Mesenchymal stem cell (in vitro differentiated cells and primary cell): ENCODE data around the gene CTNNA3.

Experiments
- DNase-seq: peaks from one replicate; pipeline ENCODE4 v3.0.0-alpha.2; 2013
- H2AFZ ChIP-seq: one replicate; pipeline ENCODE4 v1.6.1; 2013; ENCODE audit warnings: low read depth, mild to moderate bottlenecking, control low read depth, inconsistent platforms, low read length, moderate library complexity
- H2AK5ac ChIP-seq: 2 replicates; pipeline ENCODE4 v1.6.1; 2013; ENCODE audit warnings: low read length, moderate library complexity, mild to moderate bottlenecking, inconsistent platforms; ENCODE audit not compliant: severe bottlenecking
- H2BK120ac ChIP-seq: one replicate; pipeline ENCODE4 v1.6.1; 2013; ENCODE audit warnings: low read depth, mild to moderate bottlenecking, inconsistent platforms, low read length, moderate library complexity
- H2BK12ac ChIP-seq, 2 experiments: one replicate each; pipeline ENCODE4 v1.6.1; 2013; ENCODE audit warnings: inconsistent platforms in 2 of 2, low read length in 2 of 2, mild to moderate bottlenecking in 2 of 2, moderate library complexity in 2 of 2, control low read depth in 1 of 2
- H2BK15ac ChIP-seq: one replicate; pipeline ENCODE4 v1.6.1; 2013; ENCODE audit warnings: mild to moderate bottlenecking, low read depth, inconsistent platforms; ENCODE audit not compliant: poor library complexity, severe bottlenecking
- H2BK5ac ChIP-seq: 2 replicates; pipeline ENCODE4 v1.6.1; 2013; ENCODE audit warnings: low read depth, mild to moderate bottlenecking, low read length, control low read depth, inconsistent platforms; ENCODE audit not compliant: poor library complexity, severe bottlenecking
- H3K14ac ChIP-seq, 2 experiments: one replicate each; pipeline ENCODE4 v1.6.1; 2013; ENCODE audit warnings: inconsistent platforms in 2 of 2, low read length in 2 of 2, control low read depth in 1 of 2, mild to moderate bottlenecking in 1 of 2, moderate library complexity in 1 of 2
- H3K18ac ChIP-seq, 2 experiments: one replicate each; pipeline ENCODE4 v1.6.1; 2013; ENCODE audit warnings: inconsistent platforms in 2 of 2, low read length in 2 of 2, control low read depth in 1 of 2, low read depth in 1 of 2, mild to moderate bottlenecking in 1 of 2
- H3K23ac ChIP-seq, 2 experiments: one replicate each; pipeline ENCODE4 v1.6.1; 2013; ENCODE audit warnings: inconsistent platforms in 2 of 2, low read length in 2 of 2, mild to moderate bottlenecking in 2 of 2, moderate library complexity in 2 of 2, control low read depth in 1 of 2
- H3K27ac ChIP-seq: 2 replicates; pipeline ENCODE4 v1.5.1; 2013; ENCODE audit warnings: mild to moderate bottlenecking, moderate library complexity, low read length, control low read depth, inconsistent platforms; ENCODE audit not compliant: poor library complexity, severe bottlenecking
- H3K27me3 ChIP-seq, 2 experiments: 2 replicates each; pipeline versions ENCODE4 v1.6.1 to v1.7.0; 2013; ENCODE audit warnings: low read length in 2 of 2, mild to moderate bottlenecking in 2 of 2, moderate library complexity in 2 of 2, control low read depth in 1 of 2, inconsistent platforms in 1 of 2; ENCODE audit not compliant: control insufficient read depth in 1 of 2, insufficient read depth in 1 of 2
- H3K36me3 ChIP-seq, 2 experiments: 2 replicates each; pipeline versions ENCODE4 v1.6.1 to v1.7.0; 2013; ENCODE audit warnings: low read length in 2 of 2, control low read depth in 1 of 2, inconsistent platforms in 1 of 2, low read depth in 1 of 2, mild to moderate bottlenecking in 1 of 2; ENCODE audit not compliant: insufficient read depth in 2 of 2, control insufficient read depth in 1 of 2
- H3K4ac ChIP-seq, 2 experiments: one replicate each; pipeline ENCODE4 v1.6.1; 2013; ENCODE audit warnings: inconsistent platforms in 2 of 2, low read length in 2 of 2, mild to moderate bottlenecking in 2 of 2, moderate library complexity in 2 of 2, control low read depth in 1 of 2, low read depth in 1 of 2
- H3K4me1 ChIP-seq: 2 replicates; pipeline ENCODE4 v1.6.1; 2013; ENCODE audit warnings: low read depth, low read length, control low read depth; ENCODE audit not compliant: control insufficient read depth, insufficient read depth
- H3K4me2 ChIP-seq: 2 replicates; pipeline ENCODE4 v1.6.1; 2013; ENCODE audit warnings: low read length, mild to moderate bottlenecking, inconsistent platforms; ENCODE audit not compliant: poor library complexity, severe bottlenecking
- H3K4me3 ChIP-seq, 2 experiments: 2 replicates each; pipeline versions ENCODE4 v1.5.1 to v1.7.0; 2013; ENCODE audit warnings: low read length in 2 of 2, mild to moderate bottlenecking in 2 of 2, control low read depth in 1 of 2, low read depth in 1 of 2; ENCODE audit not compliant: insufficient read depth in 1 of 2
- H3K79me1 ChIP-seq: replicated peaks from 2 replicates; pipeline ENCODE4 v1.6.1; 2013; ENCODE audit warnings: mild to moderate bottlenecking, control low read depth, low read length, inconsistent platforms; ENCODE audit not compliant: poor library complexity, severe bottlenecking
- H3K9ac ChIP-seq: 2 replicates; pipeline ENCODE4 v1.7.0; 2013; ENCODE audit warnings: mild to moderate bottlenecking, low read length, moderate library complexity
- H3K9me3 ChIP-seq: 2 replicates; pipeline ENCODE4 v1.7.0; 2013; ENCODE audit warnings: mild to moderate bottlenecking, low read length; ENCODE audit not compliant: control insufficient read depth
- H4K8ac ChIP-seq: one replicate; pipeline ENCODE4 v1.6.1; 2013; ENCODE audit warnings: inconsistent platforms, mild to moderate bottlenecking, low read length, moderate library complexity
- H4K91ac ChIP-seq: one replicate; pipeline ENCODE4 v1.6.1; 2013; ENCODE audit warnings: mild to moderate bottlenecking, low read length, inconsistent platforms
- whole genome bisulfite sequencing: methylation state at CpG from one replicate; pipeline ENCODE4 v1.1.7; 2013; ENCODE audit warnings: mixed read lengths; 5-methylcytosine and 5-hydroxymethylcytosine counted together

The CTNNA3 gene

GRCh38 chr10:67549390-67549789, 146.6 kb downstream of the CTNNA3 start:
- H3K4me1 ChIP-seq: peaks cover 6% of the 10 kb centered on the region
- H4K8ac ChIP-seq: no peak overlapping the region
- H3K4ac ChIP-seq: no peak overlapping the region
- H3K14ac ChIP-seq: no peak overlapping the region
- no peak overlapping the region for H2BK12ac ChIP-seq
- no peaks in the 10 kb centered on the region for H3K9me3 ChIP-seq
- peaks cover 0 to 3% of the 10 kb centered on the region in 2 experiments for H3K36me3 ChIP-seq
- no peak overlapping the region for H3K4me3 ChIP-seq
- H2AFZ ChIP-seq: no peak overlapping the region
- H3K4me2 ChIP-seq: peak overlapping the region; percentile 28
- peak overlapping the region; percentile 72 for H3K27ac ChIP-seq
- H3K18ac ChIP-seq: no peak overlapping the region
- no peak for DNase-seq
- H3K23ac ChIP-seq: no peak overlapping the region
- H2BK120ac ChIP-seq: no peak overlapping the region
- no peak overlapping the region for H3K9ac ChIP-seq
- WGBS: 86% methylated on average over 1 of the region's 2 CpGs
- H2BK15ac ChIP-seq: no peak overlapping the region
- H3K27me3 ChIP-seq: no peaks in the 10 kb centered on the region
- no peak overlapping the region for H4K91ac ChIP-seq
- H2AK5ac ChIP-seq: no peak overlapping the region
- H3K79me1 ChIP-seq: no peaks in the 10 kb centered on the region
- no peak overlapping the region for H2BK5ac ChIP-seq

GRCh38 chr10:67541411-67541810, 154.6 kb downstream of the CTNNA3 start:
- Histone ChIP-seq H3K4me2 (no peak overlapping the region), H4K91ac (no peak overlapping the region), H3K4me3 (no peak overlapping the region), H4K8ac (no peak overlapping the region), H2BK5ac (no peak overlapping the region), H3K4ac (no peak overlapping the region), H2AFZ (no peak overlapping the region), H2BK120ac (no peak overlapping the region), H3K27me3 (no peaks in the 10 kb centered on the region), H3K14ac (no peak overlapping the region), H2BK15ac (no peak overlapping the region), H3K79me1 (no peaks in the 10 kb centered on the region), H3K27ac (no peak overlapping the region), H3K9me3 (no peaks in the 10 kb centered on the region), H2BK12ac (no peak overlapping the region), H3K9ac (no peak overlapping the region), H3K36me3 (no peaks in the 10 kb centered on the region), H3K4me1 (no peaks in the 10 kb centered on the region), H3K18ac (no peak overlapping the region), H2AK5ac (no peak overlapping the region), H3K23ac (no peak overlapping the region)
- DNase-seq: no peak

DNA sequence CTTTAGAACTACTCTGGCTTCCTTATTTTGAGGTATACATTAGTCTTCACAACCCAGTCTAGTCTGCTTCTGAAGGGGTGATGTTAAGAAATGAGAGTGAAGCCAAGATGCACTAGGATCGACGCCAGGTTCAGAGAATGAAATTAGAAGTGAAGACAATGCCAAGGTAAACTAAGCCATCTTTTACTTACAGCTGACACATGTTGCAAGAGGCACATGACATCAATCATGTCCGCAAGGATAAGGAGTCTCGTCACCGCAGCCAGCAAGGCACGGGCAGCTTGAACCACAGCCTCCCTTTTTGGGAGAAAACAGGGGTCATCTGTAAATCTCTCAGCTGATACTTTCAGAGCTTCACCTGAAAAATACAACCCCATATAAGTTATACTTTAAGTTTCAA, 156.7 kb downstream of the CTNNA3 start:
- WGBS: 84% methylated on average over 6 of the region's 6 CpGs
- DNase-seq: no peak
- H3K4me1 ChIP-seq: no peaks in the 10 kb centered on the region
- no peak overlapping the region for H3K18ac ChIP-seq
- H3K4ac ChIP-seq: no peak overlapping the region
- no peak overlapping the region for H3K23ac ChIP-seq
- H3K36me3 ChIP-seq: no peaks in the 10 kb centered on the region
- no peak overlapping the region for H4K8ac ChIP-seq
- H2BK5ac ChIP-seq: no peak overlapping the region
- no peak overlapping the region for H3K9ac ChIP-seq
- H3K9me3 ChIP-seq: no peaks in the 10 kb centered on the region
- no peak overlapping the region for H3K4me3 ChIP-seq
- H2BK12ac ChIP-seq: no peak overlapping the region
- no peaks in the 10 kb centered on the region for H3K79me1 ChIP-seq
- no peak overlapping the region for H3K14ac ChIP-seq
- no peak overlapping the region for H4K91ac ChIP-seq
- no peaks in the 10 kb centered on the region for H3K27me3 ChIP-seq
- no peak overlapping the region for H2BK15ac ChIP-seq
- H2AK5ac ChIP-seq: no peak overlapping the region
- no peak overlapping the region for H2BK120ac ChIP-seq
- H3K27ac ChIP-seq: no peak overlapping the region
- H2AFZ ChIP-seq: no peak overlapping the region
- H3K4me2 ChIP-seq: no peak overlapping the region

DNA sequence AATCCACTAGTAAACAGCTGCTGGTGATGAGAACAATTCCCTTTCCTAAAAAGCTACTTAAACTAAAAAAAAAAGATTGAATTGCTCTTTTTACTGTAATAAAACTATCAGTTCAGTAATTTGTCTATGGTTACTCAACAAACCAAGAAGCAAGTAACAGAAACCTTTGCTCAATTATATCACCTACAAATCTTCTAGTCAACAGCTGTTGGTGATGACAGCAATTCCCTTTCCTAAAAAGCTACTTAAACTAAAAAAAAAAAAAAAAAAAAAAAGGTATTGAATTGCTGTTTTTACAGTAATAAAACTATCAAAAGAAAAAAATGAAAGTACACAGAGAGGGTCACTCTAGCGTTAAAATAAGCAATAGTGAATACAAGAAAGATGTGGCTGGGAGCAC, 158.1 kb downstream of the CTNNA3 start:
- H2AK5ac ChIP-seq: no peak overlapping the region
- H3K27me3 ChIP-seq: no peaks in the 10 kb centered on the region
- no peak overlapping the region for H3K4ac ChIP-seq
- no peak overlapping the region for H3K27ac ChIP-seq
- H3K23ac ChIP-seq: no peak overlapping the region
- H3K4me2 ChIP-seq: no peak overlapping the region
- H3K9ac ChIP-seq: no peak overlapping the region
- H2BK5ac ChIP-seq: no peak overlapping the region
- no peak overlapping the region for H2AFZ ChIP-seq
- H2BK120ac ChIP-seq: no peak overlapping the region
- H2BK15ac ChIP-seq: no peak overlapping the region
- DNase-seq: no peak
- no peak overlapping the region for H4K8ac ChIP-seq
- H3K36me3 ChIP-seq: no peaks in the 10 kb centered on the region
- H3K18ac ChIP-seq: no peak overlapping the region
- H3K4me1 ChIP-seq: no peaks in the 10 kb centered on the region
- H3K79me1 ChIP-seq: no peaks in the 10 kb centered on the region
- no peaks in the 10 kb centered on the region for H3K9me3 ChIP-seq
- H2BK12ac ChIP-seq: no peak overlapping the region
- H3K4me3 ChIP-seq: no peak overlapping the region
- whole genome bisulfite sequencing: 89% methylated on average over 1 of the region's 1 CpG
- H4K91ac ChIP-seq: no peak overlapping the region
- no peak overlapping the region for H3K14ac ChIP-seq
